HEK293 (cell line): ENCODE results near the gene SSBP3.

ENCODE experiments used
- CTCF ChIA-PET: fragments of 350-600 bp; formaldehyde crosslinking; extraction: SDS; loops from one replicate; lab custom pipeline; 2021; ENCODE audit warnings: antibody characterized with exemption; lab: Yijun Ruan, JAX
- POLR2A ChIA-PET: fragments of 300-600 bp; formaldehyde crosslinking; extraction: SDS; loops from one replicate; lab custom pipeline; 2020; ENCODE audit warnings: antibody characterized with exemption, inconsistent platforms; lab: Yijun Ruan, JAX
- H3K27ac ChIP-seq: fragments of 200-500 bp; sonication (Bioruptor generic); 2 replicates; pipeline ENCODE4 v1.5.1; 2014; ENCODE audit warnings: low read depth, low read length, control low read depth, inconsistent platforms; ENCODE audit errors: extremely low read depth
- H3K36me3 ChIP-seq, 2 experiments: fragments of 200-500 bp in 1 of 2; sonication (Bioruptor generic) in 1 of 2; 1 replicate in 1 of 2; 2 replicates in 1 of 2; pipeline ENCODE4 v1.5.1; 2014 to 2017; ENCODE audit warnings: inconsistent platforms in 2 of 2, low read length in 2 of 2; ENCODE audit not compliant: control insufficient read depth in 2 of 2, insufficient read depth in 1 of 2
- H3K4me1 ChIP-seq: fragments of 200-500 bp; sonication (Bioruptor generic); 2 replicates; pipeline ENCODE4 v1.5.1; 2014; ENCODE audit warnings: mild to moderate bottlenecking, low read length, inconsistent platforms; ENCODE audit not compliant: control insufficient read depth, insufficient read depth
- H3K4me3 ChIP-seq: 2 replicates; pipeline ENCODE4 v1.5.1; 2011; ENCODE audit warnings: low read depth, mild to moderate bottlenecking, control low read depth, low read length, moderate library complexity
- H3K9me3 ChIP-seq: fragments of 200-500 bp; sonication (Bioruptor generic); 2 replicates; pipeline ENCODE4 v1.5.1; 2014; ENCODE audit warnings: low read depth, low read length, inconsistent platforms; ENCODE audit not compliant: control insufficient read depth, insufficient read depth
- GLI2 ChIP-seq: fragments of 450-650 bp; formaldehyde crosslinking; IDR thresholded peaks from 2 replicates; pipeline ENCODE4; 2017; ENCODE audit warnings: missing biosample characterization, missing genetic modification characterization, low read depth, borderline replicate concordance
- KLF17 ChIP-seq: fragments of 450-650 bp; formaldehyde crosslinking; IDR thresholded peaks from 2 replicates; pipeline ENCODE4 v1.5.1; 2016; ENCODE audit warnings: missing biosample characterization, missing genetic modification characterization
- MYNN ChIP-seq: fragments of 450-650 bp; formaldehyde crosslinking; IDR thresholded peaks from 2 replicates; pipeline ENCODE4 v1.5.1; 2016; ENCODE audit warnings: missing biosample characterization, missing genetic modification characterization, borderline replicate concordance
- PATZ1 ChIP-seq: fragments of 450-650 bp; formaldehyde crosslinking; IDR thresholded peaks from 2 replicates; pipeline ENCODE4 v1.5.1; 2016; ENCODE audit warnings: missing biosample characterization, missing genetic modification characterization
- SETDB1 ChIP-seq: IDR thresholded peaks from one replicate; pipeline ENCODE4 v1.6.1; 2017; ENCODE audit warnings: mild to moderate bottlenecking, low read length, moderate library complexity, mixed read lengths; ENCODE audit not compliant: insufficient read length
- SP3 ChIP-seq: fragments of 450-650 bp; formaldehyde crosslinking; IDR thresholded peaks from 2 replicates; pipeline ENCODE4 v1.5.1; 2016; ENCODE audit warnings: missing biosample characterization, missing genetic modification characterization
- SP7 ChIP-seq: fragments of 450-650 bp; formaldehyde crosslinking; IDR thresholded peaks from 2 replicates; pipeline ENCODE4 v1.5.1; 2016; ENCODE audit warnings: missing biosample characterization, missing genetic modification characterization
- TSHZ1 ChIP-seq: fragments of 450-650 bp; formaldehyde crosslinking; IDR thresholded peaks from 2 replicates; pipeline ENCODE4 v1.5.1; 2016; ENCODE audit warnings: missing biosample characterization, missing genetic modification characterization, borderline replicate concordance
- ZBTB21 ChIP-seq: fragments of 450-650 bp; formaldehyde crosslinking; IDR thresholded peaks from 2 replicates; pipeline ENCODE4 v1.5.1; 2017; ENCODE audit warnings: missing biosample characterization, missing genetic modification characterization
- ZBTB26 ChIP-seq: fragments of 450-650 bp; formaldehyde crosslinking; optimal IDR thresholded peaks from 2 replicates; pipeline ENCODE3; 2016; ENCODE audit warnings: missing biosample characterization, mild to moderate bottlenecking, missing genetic modification characterization
- ZBTB6 ChIP-seq: fragments of 450-650 bp; formaldehyde crosslinking; IDR thresholded peaks from 2 replicates; pipeline ENCODE4 v1.5.1; 2017; ENCODE audit warnings: missing biosample characterization, missing genetic modification characterization
- ZNF157 ChIP-seq: fragments of 450-650 bp; formaldehyde crosslinking; IDR thresholded peaks from 2 replicates; pipeline ENCODE4 v1.5.1; 2016; ENCODE audit warnings: missing biosample characterization, missing genetic modification characterization
- ZNF16 ChIP-seq: fragments of 450-650 bp; formaldehyde crosslinking; IDR thresholded peaks from 2 replicates; pipeline ENCODE4 v1.5.1; 2016; ENCODE audit warnings: low read depth, missing biosample characterization, missing genetic modification characterization
- ZNF184 ChIP-seq: fragments of 450-650 bp; IDR thresholded peaks from 2 replicates; pipeline ENCODE4 v1.5.1; 2018; ENCODE audit warnings: missing biosample characterization, mild to moderate bottlenecking, missing genetic modification characterization
- ZNF354C ChIP-seq: fragments of 450-650 bp; formaldehyde crosslinking; IDR thresholded peaks from 2 replicates; pipeline ENCODE4 v1.5.1; 2016; ENCODE audit warnings: missing biosample characterization, missing genetic modification characterization, low read depth, borderline replicate concordance
- ZNF362 ChIP-seq: fragments of 450-650 bp; formaldehyde crosslinking; IDR thresholded peaks from 2 replicates; pipeline ENCODE4 v1.5.1; 2016; ENCODE audit warnings: missing biosample characterization, missing genetic modification characterization
- ZNF391 ChIP-seq: fragments of 450-650 bp; formaldehyde crosslinking; IDR thresholded peaks from 2 replicates; pipeline ENCODE4 v1.5.1; 2016; ENCODE audit warnings: low read depth, missing biosample characterization, missing genetic modification characterization, borderline replicate concordance
- ZNF501 ChIP-seq: fragments of 450-650 bp; formaldehyde crosslinking; IDR thresholded peaks from 2 replicates; pipeline ENCODE4 v1.5.1; 2016; ENCODE audit warnings: missing biosample characterization, missing genetic modification characterization
- ZNF514 ChIP-seq: fragments of 450-650 bp; formaldehyde crosslinking; IDR thresholded peaks from 2 replicates; pipeline ENCODE4 v1.5.1; 2016; ENCODE audit warnings: missing biosample characterization, missing genetic modification characterization
- ZNF580 ChIP-seq: fragments of 450-650 bp; formaldehyde crosslinking; IDR thresholded peaks from 2 replicates; pipeline ENCODE4 v1.5.1; 2016; ENCODE audit warnings: missing biosample characterization, missing genetic modification characterization
- ZNF626 ChIP-seq: fragments of 450-650 bp; sonication (Bioruptor Pico); formaldehyde crosslinking; IDR thresholded peaks from 2 replicates; pipeline ENCODE4 v1.5.1; 2018; ENCODE audit warnings: missing biosample characterization, missing genetic modification characterization, inconsistent platforms
- ZNF707 ChIP-seq: fragments of 450-650 bp; formaldehyde crosslinking; IDR thresholded peaks from 2 replicates; pipeline ENCODE4 v1.5.1; 2016; ENCODE audit warnings: missing biosample characterization, missing genetic modification characterization
- ZNF747 ChIP-seq: fragments of 450-650 bp; formaldehyde crosslinking; IDR thresholded peaks from 2 replicates; pipeline ENCODE4 v1.5.1; 2016; ENCODE audit warnings: missing biosample characterization, missing genetic modification characterization
- ZSCAN5A ChIP-seq: fragments of 450-650 bp; formaldehyde crosslinking; IDR thresholded peaks from 2 replicates; pipeline ENCODE4 v1.5.1; 2016; ENCODE audit warnings: missing biosample characterization, missing genetic modification characterization

Gene SSBP3

GRCh38 chr1:54280651-54281050 is 125.5 kb downstream of the SSBP3 start:
- POLR2A ChIA-PET: no interaction called here
- H3K9me3 ChIP-seq: no peaks in the 10 kb centered on the region
- H3K27ac ChIP-seq: no peak overlapping the region
- CTCF ChIA-PET: no interaction called here
- H3K4me1 ChIP-seq: no peaks in the 10 kb centered on the region
- H3K36me3 ChIP-seq: peaks cover 0 to 34% of the 10 kb centered on the region in 2 experiments; a peak in 1 of 3 replicates
- no peak overlapping the region for H3K4me3 ChIP-seq
- TF ChIP-seq ZNF707 (tag by site-specific recombination) (no peak), ZNF362 (tag by site-specific recombination) (no peak), KLF17 (tag by site-specific recombination) (no peak), GLI2 (tag by site-specific recombination) (no peak), MYNN (tag by site-specific recombination) (no peak), SP3 (no peak), ZNF747 (tag by site-specific recombination) (no peak)
- TF ChIP-seq, all 188 proteins: peak for 0

- H3K36me3 ChIP-seq: peaks cover 0 to 34% of the 10 kb centered on the region in 2 experiments; a peak in 1 of 3 replicates
- no peaks in the 10 kb centered on the region for H3K9me3 ChIP-seq
- ChIA-PET CTCF (no interaction called here), POLR2A (no interaction called here)
- no peak overlapping the region for H3K27ac ChIP-seq
- no peak overlapping the region for H3K4me3 ChIP-seq
- no peaks in the 10 kb centered on the region for H3K4me1 ChIP-seq
- TF ChIP-seq ZNF391 (no peak), SETDB1 (no peak), ZBTB21 (tag by site-specific recombination) (no peak), PATZ1 (no peak), ZBTB26 (tag by site-specific recombination) (no peak), TSHZ1 (tag by site-specific recombination) (no peak), ZNF354C (tag by site-specific recombination) (no peak), ZNF16 (tag by site-specific recombination) (no peak), ZNF514 (tag by site-specific recombination) (no peak), ZSCAN5A (no peak), ZBTB6 (tag by site-specific recombination) (no peak), SP7 (tag by site-specific recombination) (no peak), ZNF157 (no peak), ZNF626 (tag by site-specific recombination) (no peak), ZNF184 (tag by site-specific recombination) (no peak), ZNF501 (tag by site-specific recombination) (no peak), ZNF580 (tag by site-specific recombination) (no peak)
Observed at GRCh38 chr1:54279457-54279856, 126.7 kb downstream of the SSBP3 start.
